ENCODE data around the gene RRP15.
"Not testable (repeated sequence)": the region's sequence is repeated elsewhere in the genome, so short reads cannot be mapped to it uniquely, and the experiment has no call there.

The RRP15 gene

GRCh38 chr1:218297461-218297860 is 12.4 kb downstream of the RRP15 start:
- DNase-seq: no peak

GRCh38 chr1:218297867-218298266 is 12.8 kb downstream of the RRP15 start:
- no peak for DNase-seq

GRCh38 chr1:218298398-218298797 is 13.3 kb downstream of the RRP15 start:
- DNase-seq: no peak

GRCh38 chr1:218299416-218299815 is 14.3 kb downstream of the RRP15 start:
- no peak for DNase-seq

GRCh38 chr1:218301217-218301616 is 16.1 kb downstream of the RRP15 start:
- DNase-seq: no peak

GRCh38 chr1:218302155-218302554 is 17.1 kb downstream of the RRP15 start:
- DNase-seq: no peak

- no peak for DNase-seq
Observed at GRCh38 chr1:218303176-218303879, 18.2 kb downstream of the RRP15 start.

GRCh38 chr1:218304281-218305039 is 19.4 kb downstream of the RRP15 start:
- DNase-seq: no peak

- no peak for DNase-seq
Observed at GRCh38 chr1:218305472-218306064, 20.5 kb downstream of the RRP15 start.

GRCh38 chr1:218312509-218312908 is 27.4 kb downstream of the RRP15 start:
- no peak for DNase-seq

GRCh38 chr1:218314316-218314715 is 29.2 kb downstream of the RRP15 start:
- no peak for DNase-seq

- DNase-seq: no peak
Observed at GRCh38 chr1:218315638-218316037, 30.5 kb downstream of the RRP15 start.

GRCh38 chr1:218317061-218317460 is 32.0 kb downstream of the RRP15 start:
- no peak for DNase-seq

- not testable (repeated sequence) for DNase-seq
Observed at GRCh38 chr1:218320182-218320581, 35.1 kb downstream of the RRP15 start.

- no peak for DNase-seq
Observed at GRCh38 chr1:218322762-218323161, 37.7 kb downstream of the RRP15 start.

- no peak for DNase-seq
Observed at GRCh38 chr1:218323568-218324225, 38.6 kb downstream of the RRP15 start.

- no peak for DNase-seq
Observed at GRCh38 chr1:218324226-218324580, 39.1 kb downstream of the RRP15 start.

GRCh38 chr1:218328769-218329168 is 43.7 kb downstream of the RRP15 start:
- no peak for DNase-seq

- DNase-seq: no peak
Observed at GRCh38 chr1:218330043-218330623, 45.0 kb downstream of the RRP15 start.

GRCh38 chr1:218332416-218332815 is 47.3 kb downstream of the RRP15 start:
- no peak for DNase-seq

GRCh38 chr1:218336328-218336727 is 51.2 kb downstream of the RRP15 start:
- DNase-seq: no peak

GRCh38 chr1:218339267-218339831 is 54.3 kb downstream of the RRP15 start:
- no peak for DNase-seq

GRCh38 chr1:218341325-218341724 is 56.2 kb downstream of the RRP15 start:
- no peak for DNase-seq
